ACC112 (cell line): ENCODE data around the gene PGF.

ENCODE experiments used
- H2AFZ ChIP-seq: fragments of 200-600 bp; sonication (generic); one replicate; pipeline ENCODE4 v1.6.0; 2017; ENCODE audit warnings: antibody characterized with exemption, low read length; ENCODE audit not compliant: unreplicated experiment
- H3K27ac ChIP-seq: fragments of 200-600 bp; sonication (generic); 2 replicates; pipeline ENCODE4 v1.5.1; 2014; ENCODE audit warnings: low read depth, mild to moderate bottlenecking, antibody characterized with exemption, low read length, moderate library complexity
- H3K27me3 ChIP-seq: fragments of 200-600 bp; sonication (generic); 2 replicates; pipeline ENCODE4 v1.6.1; 2014; ENCODE audit warnings: mild to moderate bottlenecking, antibody characterized with exemption, low read length, moderate library complexity, mixed read lengths; ENCODE audit not compliant: insufficient read depth
- H3K36me3 ChIP-seq: fragments of 200-600 bp; sonication (generic); 2 replicates; pipeline ENCODE4 v1.6.1; 2016; ENCODE audit warnings: mild to moderate bottlenecking, antibody characterized with exemption, low read length, moderate library complexity, mixed read lengths; ENCODE audit not compliant: insufficient read depth
- H3K4me1 ChIP-seq: fragments of 200-600 bp; sonication (generic); one replicate; pipeline ENCODE4 v1.6.1; 2016; ENCODE audit warnings: low read length, mixed read lengths; ENCODE audit not compliant: insufficient read depth, unreplicated experiment, control insufficient read depth
- H3K4me3 ChIP-seq: fragments of 200-600 bp; sonication (generic); 2 replicates; pipeline ENCODE4 v1.5.1; 2014; ENCODE audit warnings: mild to moderate bottlenecking, low read depth, low read length
- H3K79me2 ChIP-seq: fragments of 200-600 bp; sonication (generic); one replicate; pipeline ENCODE4 v1.6.0; 2016; ENCODE audit warnings: low read length; ENCODE audit not compliant: control insufficient read depth, unreplicated experiment, insufficient read depth

Gene PGF

GRCh38 chr14:74909501-74909900 lies 45.9 kb downstream of the PGF start:
- no peaks in the 10 kb centered on the region for H3K36me3 ChIP-seq
- no peak overlapping the region for H2AFZ ChIP-seq
- no peak overlapping the region for H3K4me3 ChIP-seq
- no peaks in the 10 kb centered on the region for H3K79me2 ChIP-seq
- no peak overlapping the region for H3K27ac ChIP-seq
- H3K27me3 ChIP-seq = no peaks in the 10 kb centered on the region
- H3K4me1 ChIP-seq = peaks cover 8% of the 10 kb centered on the region

GRCh38 chr14:74908861-74909341 lies 46.5 kb downstream of the PGF start:
- no peaks in the 10 kb centered on the region for H3K27me3 ChIP-seq
- no peak overlapping the region for H2AFZ ChIP-seq
- no peaks in the 10 kb centered on the region for H3K79me2 ChIP-seq
- no peak overlapping the region for H3K27ac ChIP-seq
- H3K36me3 ChIP-seq = no peaks in the 10 kb centered on the region
- peaks cover 5% of the 10 kb centered on the region for H3K4me1 ChIP-seq
- H3K4me3 ChIP-seq = no peak overlapping the region

- Histone ChIP-seq H3K36me3 (peaks cover 6% of the 10 kb centered on the region; the same call in 1 of the 2 replicates), H3K27ac (no peak overlapping the region), H3K27me3 (no peaks in the 10 kb centered on the region), H2AFZ (no peak overlapping the region), H3K4me3 (no peak overlapping the region), H3K79me2 (no peaks in the 10 kb centered on the region), H3K4me1 (peaks cover 5% of the 10 kb centered on the region)
Observed at GRCh38 chr14:74907744-74908143, 47.7 kb downstream of the PGF start.

- Histone ChIP-seq H2AFZ (no peak overlapping the region), H3K27ac (no peak overlapping the region), H3K4me1 (peaks cover 5% of the 10 kb centered on the region), H3K27me3 (no peaks in the 10 kb centered on the region), H3K79me2 (no peaks in the 10 kb centered on the region), H3K4me3 (no peak overlapping the region), H3K36me3 (peaks cover 7% of the 10 kb centered on the region; the same call in 1 of the 2 replicates)
Observed at GRCh38 chr14:74906925-74907521, 48.4 kb downstream of the PGF start.

- Histone ChIP-seq H2AFZ (no peak overlapping the region), H3K27ac (no peak overlapping the region), H3K36me3 (peaks cover 20% of the 10 kb centered on the region), H3K4me1 (peaks cover 5% of the 10 kb centered on the region), H3K27me3 (no peaks in the 10 kb centered on the region), H3K79me2 (no peaks in the 10 kb centered on the region), H3K4me3 (no peak overlapping the region)
Observed at GRCh38 chr14:74905595-74906142, 49.7 kb downstream of the PGF start.

- no peak overlapping the region for H2AFZ ChIP-seq
- no peak overlapping the region for H3K4me3 ChIP-seq
- H3K79me2 ChIP-seq = no peaks in the 10 kb centered on the region
- H3K4me1 ChIP-seq = peaks cover 5% of the 10 kb centered on the region
- no peaks in the 10 kb centered on the region for H3K27me3 ChIP-seq
- H3K36me3 ChIP-seq = peaks cover 28% of the 10 kb centered on the region
- H3K27ac ChIP-seq = no peak overlapping the region
Observed at GRCh38 chr14:74904635-74905503, 50.5 kb downstream of the PGF start.

- H3K4me1 ChIP-seq = no peaks in the 10 kb centered on the region
- no peak overlapping the region for H2AFZ ChIP-seq
- no peaks in the 10 kb centered on the region for H3K27me3 ChIP-seq
- no peaks in the 10 kb centered on the region for H3K79me2 ChIP-seq
- peaks cover 44% of the 10 kb centered on the region for H3K36me3 ChIP-seq
- H3K27ac ChIP-seq = no peak overlapping the region
- H3K4me3 ChIP-seq = no peak overlapping the region
Observed at GRCh38 chr14:74902941-74903705, 52.3 kb downstream of the PGF start.

GRCh38 chr14:74898694-74899093 lies 56.7 kb downstream of the PGF start:
- no peak overlapping the region for H3K4me3 ChIP-seq
- peaks cover 4% of the 10 kb centered on the region for H3K79me2 ChIP-seq
- no peak overlapping the region for H3K27ac ChIP-seq
- H3K4me1 ChIP-seq = no peaks in the 10 kb centered on the region
- H3K27me3 ChIP-seq = no peaks in the 10 kb centered on the region
- H3K36me3 ChIP-seq = peaks cover 76% of the 10 kb centered on the region
- no peak overlapping the region for H2AFZ ChIP-seq

GRCh38 chr14:74898083-74898482 lies 57.3 kb downstream of the PGF start:
- H3K4me3 ChIP-seq = no peak overlapping the region
- H3K27ac ChIP-seq = no peak overlapping the region
- no peaks in the 10 kb centered on the region for H3K4me1 ChIP-seq
- H3K27me3 ChIP-seq = no peaks in the 10 kb centered on the region
- no peak overlapping the region for H2AFZ ChIP-seq
- peaks cover 79% of the 10 kb centered on the region for H3K36me3 ChIP-seq
- H3K79me2 ChIP-seq = peaks cover 9% of the 10 kb centered on the region

- Histone ChIP-seq H3K27ac (no peak overlapping the region), H3K4me1 (no peaks in the 10 kb centered on the region), H3K27me3 (no peaks in the 10 kb centered on the region), H3K36me3 (peaks cover 79% of the 10 kb centered on the region), H3K79me2 (peaks cover 14% of the 10 kb centered on the region), H3K4me3 (no peak overlapping the region), H2AFZ (no peak overlapping the region)
Observed at GRCh38 chr14:74897642-74898041, 57.8 kb downstream of the PGF start.
